Limb (tissue), 2 donors: ENCODE results near the gene MTHFS.

ENCODE experiments used
- DNase-seq, 2 donors: peaks; one replicate each; pipeline ENCODE4 v3.0.0-alpha.2; 2016; ENCODE audit errors: extremely low spot score in 2 of 2

MTHFS gene

DNA sequence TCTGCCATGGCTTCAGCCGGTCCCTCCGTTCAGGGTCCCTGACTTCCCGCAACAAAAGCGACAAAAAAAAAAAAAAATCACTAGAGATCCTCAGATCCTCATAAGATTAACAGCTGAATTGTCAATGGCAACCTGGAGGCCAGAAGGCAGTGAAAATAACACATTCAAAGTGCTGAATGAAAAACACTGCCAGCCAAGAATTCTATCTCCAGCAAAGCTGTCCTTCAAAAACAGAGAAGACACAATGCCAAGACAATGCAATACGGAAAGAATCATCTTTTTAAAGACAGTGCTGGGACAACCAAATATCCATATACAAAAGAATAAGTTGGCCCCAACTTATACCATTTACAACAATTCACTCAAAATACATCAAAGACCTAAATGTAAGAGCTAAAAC lies 21.6 kb downstream of the MTHFS start:
- no peak for DNase-seq

GRCh38 chr15:79874242-79874641 lies 22.6 kb downstream of the MTHFS start:
- DNase-seq: no peak

- no peak for DNase-seq
Observed at GRCh38 chr15:79872358-79873017, 24.3 kb downstream of the MTHFS start.

GRCh38 chr15:79868554-79868953 lies 28.3 kb downstream of the MTHFS start:
- DNase-seq: no peak

DNA sequence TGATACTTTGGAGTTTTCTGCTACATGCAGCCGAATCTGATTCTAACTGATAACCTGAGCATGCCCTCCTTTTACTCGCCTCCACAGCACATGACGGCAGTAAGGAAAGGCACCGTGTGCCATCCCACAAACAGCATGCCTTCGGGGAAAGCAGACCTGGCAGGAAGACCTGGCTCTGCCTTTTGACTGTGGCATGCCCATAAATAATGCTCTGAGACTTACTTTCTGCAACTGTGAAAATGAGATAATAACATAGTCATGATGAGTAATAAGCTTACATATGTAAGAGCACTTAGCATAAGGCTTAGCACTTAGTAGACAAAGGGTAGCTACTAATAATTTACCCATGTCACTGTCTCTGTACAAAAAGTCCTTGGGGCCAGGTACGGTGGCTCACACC lies 32.9 kb downstream of the MTHFS start:
- DNase-seq: no peak

GRCh38 chr15:79862191-79862590 lies 34.6 kb downstream of the MTHFS start:
- no peak for DNase-seq

DNA sequence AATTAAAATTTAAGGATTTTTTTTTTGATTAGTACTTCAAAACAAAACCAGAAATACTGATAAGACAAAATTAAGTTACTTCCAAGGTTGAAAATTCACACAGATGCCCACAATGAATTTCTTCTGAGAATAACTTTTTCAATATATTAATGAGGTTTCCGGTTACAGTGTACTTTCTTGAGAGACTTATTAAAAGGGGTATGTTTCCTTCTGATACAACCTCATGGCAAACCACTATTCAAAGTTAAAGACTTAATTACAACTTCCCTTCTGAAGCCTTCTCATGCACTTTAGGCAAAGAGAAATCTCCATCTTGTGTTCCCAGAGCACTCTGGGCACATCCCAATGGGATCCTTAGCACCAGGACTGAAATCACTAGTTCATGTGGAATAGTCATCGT lies 36.2 kb downstream of the MTHFS start:
- DNase-seq: no peak

- DNase-seq: peak in 1 of 2 donors; percentile 8
Observed at GRCh38 chr15:79858469-79858868, 38.3 kb downstream of the MTHFS start.

- peak; percentile 79 to 80 for DNase-seq
Observed at GRCh38 chr15:79853492-79854328, 43.1 kb downstream of the MTHFS start.

GRCh38 chr15:79849789-79850188 lies 47.0 kb downstream of the MTHFS start:
- DNase-seq: peak in 1 of 2 donors; percentile 37

DNA sequence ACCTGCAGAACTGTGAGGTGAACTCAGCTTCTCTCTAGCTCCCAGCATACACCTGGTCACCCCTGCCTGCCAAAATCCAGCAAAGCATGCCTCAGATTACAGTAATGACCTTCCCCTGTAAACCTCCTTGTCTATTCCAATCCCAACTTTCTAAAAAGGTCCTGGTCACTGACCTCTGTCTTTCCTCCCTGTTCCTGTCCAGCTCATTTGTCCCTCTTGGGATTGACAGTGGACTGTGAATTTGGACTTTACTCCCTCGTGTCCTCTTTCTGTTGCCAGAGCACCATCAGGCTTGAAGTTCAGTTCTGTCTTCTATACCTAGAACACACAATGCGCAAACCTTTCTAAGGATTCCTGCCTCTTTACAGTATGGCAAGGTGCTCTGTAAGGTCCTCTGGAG lies 50.3 kb downstream of the MTHFS start:
- no peak for DNase-seq

GRCh38 chr15:79844221-79844620 lies 52.6 kb downstream of the MTHFS start:
- no peak for DNase-seq

DNA sequence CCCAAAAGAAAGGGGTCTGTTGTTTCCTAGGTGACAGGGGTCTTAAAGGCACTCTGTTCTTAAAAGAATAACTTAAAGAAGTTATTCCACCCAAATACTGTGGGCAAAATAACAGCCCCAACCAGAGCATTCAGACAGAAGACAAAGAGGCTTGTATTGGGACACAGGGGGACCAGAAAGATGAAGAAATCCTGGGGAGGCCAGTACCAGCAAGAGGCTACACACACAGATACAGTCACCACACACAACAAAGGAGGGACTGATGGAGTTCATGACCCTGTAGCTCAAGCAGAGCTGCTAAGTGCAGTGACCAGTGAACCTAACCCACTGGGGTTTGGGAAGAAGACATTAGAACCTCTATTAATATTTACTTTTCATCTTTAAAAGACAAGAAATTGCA lies 59.0 kb downstream of the MTHFS start:
- DNase-seq: no peak

GRCh38 chr15:79834495-79834894 lies 62.3 kb downstream of the MTHFS start:
- no peak for DNase-seq

- no peak for DNase-seq
Observed at GRCh38 chr15:79832367-79833120, 64.3 kb downstream of the MTHFS start.

- DNase-seq: no peak
Observed at GRCh38 chr15:79831604-79832003, 65.2 kb downstream of the MTHFS start.

GRCh38 chr15:79829950-79830349 lies 66.9 kb downstream of the MTHFS start:
- DNase-seq: no peak

DNA sequence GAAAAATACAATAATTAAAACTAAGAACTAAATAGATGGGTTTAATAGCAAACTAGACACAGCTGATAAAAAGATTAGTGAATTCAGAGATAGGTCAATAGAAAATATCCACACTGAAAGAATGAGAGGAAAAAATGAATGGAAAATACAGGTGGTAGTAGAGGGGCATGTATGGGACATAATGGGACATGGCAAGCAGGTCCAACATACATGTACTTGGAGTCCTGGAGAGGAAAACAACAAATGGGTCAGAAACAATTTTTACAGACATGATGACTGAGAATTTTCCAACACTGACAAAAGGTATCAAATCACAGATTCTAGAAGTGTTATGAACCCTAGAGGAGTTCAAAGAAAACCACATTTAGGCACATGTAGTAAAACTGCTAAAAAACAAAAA lies 68.4 kb downstream of the MTHFS start:
- no peak for DNase-seq

DNA sequence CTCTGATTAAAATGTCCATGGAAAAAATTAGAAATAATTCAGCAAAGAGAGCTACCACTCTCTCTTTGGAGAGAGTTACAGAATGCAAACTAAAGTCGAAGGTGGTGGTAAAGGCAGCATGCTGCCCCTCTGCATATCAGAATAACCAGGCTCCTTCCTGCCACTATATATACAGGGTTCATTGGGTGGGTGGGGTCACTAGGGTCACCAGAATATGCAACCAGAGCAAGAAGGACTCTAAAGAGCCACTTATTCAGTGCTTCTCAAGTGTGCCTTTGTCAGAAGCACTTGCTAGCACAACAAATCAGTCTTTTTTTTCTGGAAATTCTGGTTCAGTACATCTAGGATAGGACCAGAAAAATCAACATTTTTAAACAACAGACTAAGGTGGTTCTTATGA lies 70.0 kb downstream of the MTHFS start:
- no peak for DNase-seq

DNA sequence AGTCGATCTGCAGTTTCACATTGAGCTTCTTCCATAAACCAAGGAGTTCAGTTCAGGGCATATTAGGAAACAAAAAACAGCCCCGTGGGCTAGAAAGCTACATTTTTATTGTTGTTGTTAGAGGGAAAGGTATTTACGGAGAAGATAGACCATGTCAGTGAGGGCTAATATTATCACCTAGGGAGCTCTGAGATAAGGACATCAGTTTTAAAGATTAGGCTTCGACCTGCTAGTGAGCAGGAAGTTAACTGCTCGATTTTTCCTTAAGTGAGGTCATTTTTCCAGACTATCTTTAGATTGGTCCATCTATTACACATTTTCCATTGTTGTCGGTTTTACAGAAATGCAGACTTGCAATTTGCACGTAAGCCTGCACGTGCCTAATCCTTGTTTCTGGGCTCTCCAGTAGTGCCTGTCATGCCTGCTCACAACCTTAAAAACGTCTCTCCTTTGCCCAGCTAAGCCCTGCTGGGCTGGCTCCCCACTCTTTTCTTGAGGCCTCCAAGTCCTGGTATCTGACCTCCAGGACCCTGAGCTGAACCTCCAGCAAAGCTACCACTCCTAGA lies 72.6 kb downstream of the MTHFS start:
- DNase-seq: no peak

DNA sequence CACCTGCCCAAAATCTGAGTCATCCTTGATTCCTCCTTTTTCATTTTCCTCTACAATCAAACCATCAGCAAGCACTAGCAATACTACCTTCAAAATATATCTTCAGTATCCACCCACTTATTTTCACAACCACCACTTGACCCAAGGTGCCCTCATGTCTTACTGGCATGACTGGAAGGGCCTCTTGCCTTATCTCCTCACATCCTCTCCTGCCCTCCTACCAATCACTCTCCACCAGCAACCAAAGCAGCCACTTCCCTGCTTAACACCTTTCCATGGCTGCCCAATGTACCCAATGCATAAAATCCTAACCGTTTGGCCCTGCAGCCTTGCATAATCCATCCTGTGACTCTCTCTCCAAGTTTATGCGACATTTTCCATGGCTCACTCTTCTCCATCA lies 76.0 kb downstream of the MTHFS start:
- no peak for DNase-seq

DNA sequence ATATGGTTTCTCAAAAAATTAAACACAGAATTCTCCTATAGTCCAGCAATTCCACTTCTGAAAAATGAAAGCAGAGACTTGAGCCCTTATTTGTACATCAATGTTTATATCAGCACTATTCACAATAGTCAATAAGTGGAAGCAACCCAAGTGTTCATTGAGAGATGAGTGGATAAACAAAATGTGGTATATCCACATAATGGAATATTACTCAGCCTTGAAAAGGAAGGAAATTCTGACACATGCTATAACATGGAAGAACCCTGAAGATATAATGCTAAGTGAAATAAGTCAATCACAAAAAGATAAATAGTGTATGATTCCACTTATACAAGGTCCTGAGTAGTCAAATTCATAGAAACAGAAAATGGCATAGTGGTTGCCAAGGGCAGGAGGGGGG lies 76.6 kb downstream of the MTHFS start:
- DNase-seq: no peak
